ENCODE data around the gene SLC9A5. TPM values are rescaled to one million over a fixed set of nuclear protein-coding genes. Genes with fewer than 3 reads are reported as not detected.

Gene SLC9A5
- total and polyA plus RNA-seq, 4 donors: 1.1 to 2.9 (median 1.6) TPM

- Histone ChIP-seq H3K27me3 (ENCODE audit: control insufficient read depth in 1 of 2, insufficient read depth in 2 of 2, low read length in 1 of 2) (no peaks in the 10 kb centered on the region), H3K9me3 (ENCODE audit: control insufficient read depth, low read length) (no peaks in the 10 kb centered on the region), H3K4me1 (ENCODE audit: control insufficient read depth in 1 of 2, insufficient read depth in 2 of 2, low read length in 2 of 2) (no peaks in the 10 kb centered on the region), H3K36me3 (ENCODE audit: control insufficient read depth in 1 of 2, insufficient read depth in 2 of 2, low read length in 1 of 2) (no peaks in the 10 kb centered on the region), H3K27ac (ENCODE audit: low read depth in 1 of 2, low read length in 2 of 2) (no peak overlapping the region), H3K4me3 (ENCODE audit: low read length in 2 of 2) (no peak overlapping the region)
- WGBS, 2 donors: 89 to 93% methylated on average over 4 of the region's 4 CpGs
- DNase-seq (peak in 1 of 2 donors; percentile 33), ATAC-seq (ENCODE audit: low FRiP score) (no peak)
- intact Hi-C loops (cut with DNase I): no loop called here
These were observed 45.5 kb downstream of the SLC9A5 start for GRCh38 chr16:67294171-67294757.

DNA sequence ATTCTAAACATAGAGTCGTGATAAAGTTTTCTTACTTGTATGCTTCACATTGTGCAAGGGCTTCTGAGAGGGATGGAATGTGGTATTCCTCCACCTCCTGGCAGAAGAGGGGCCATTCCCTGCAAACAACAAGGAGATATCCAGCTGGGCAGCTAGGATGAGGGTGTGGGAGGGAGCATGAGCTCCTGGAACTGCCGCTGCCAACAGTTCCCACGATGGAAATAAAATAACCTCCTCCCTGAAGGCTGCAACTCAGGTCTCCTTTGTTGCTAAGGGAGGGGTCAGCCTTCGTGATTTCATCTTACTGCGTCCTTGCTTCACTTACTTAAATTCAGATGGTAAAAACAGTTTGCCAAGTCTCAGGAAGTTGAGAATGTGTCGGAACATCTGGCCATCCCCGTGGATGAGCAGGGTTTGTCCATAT is 46.2 kb downstream of the SLC9A5 start:
- ATAC-seq (ENCODE audit: low FRiP score) (no peak), DNase-seq (peak; percentile 16 to 36)
- WGBS, 2 donors: 68% methylated on average over 7 of the region's 7 CpGs
- H3K9me3 ChIP-seq (ENCODE audit: control insufficient read depth, low read length): no peaks in the 10 kb centered on the region
- no peak overlapping the region for H3K4me3 ChIP-seq (ENCODE audit: low read length in 2 of 2)
- H3K36me3 ChIP-seq (ENCODE audit: control insufficient read depth in 1 of 2, insufficient read depth in 2 of 2, low read length in 1 of 2): no peaks in the 10 kb centered on the region
- intact Hi-C loops (cut with DNase I): no loop called here
- no peaks in the 10 kb centered on the region for H3K27me3 ChIP-seq (ENCODE audit: control insufficient read depth in 1 of 2, insufficient read depth in 2 of 2, low read length in 1 of 2)
- no peak overlapping the region for H3K27ac ChIP-seq (ENCODE audit: low read depth in 1 of 2, low read length in 2 of 2)
- H3K4me1 ChIP-seq (ENCODE audit: control insufficient read depth in 1 of 2, insufficient read depth in 2 of 2, low read length in 2 of 2): no peaks in the 10 kb centered on the region

DNA sequence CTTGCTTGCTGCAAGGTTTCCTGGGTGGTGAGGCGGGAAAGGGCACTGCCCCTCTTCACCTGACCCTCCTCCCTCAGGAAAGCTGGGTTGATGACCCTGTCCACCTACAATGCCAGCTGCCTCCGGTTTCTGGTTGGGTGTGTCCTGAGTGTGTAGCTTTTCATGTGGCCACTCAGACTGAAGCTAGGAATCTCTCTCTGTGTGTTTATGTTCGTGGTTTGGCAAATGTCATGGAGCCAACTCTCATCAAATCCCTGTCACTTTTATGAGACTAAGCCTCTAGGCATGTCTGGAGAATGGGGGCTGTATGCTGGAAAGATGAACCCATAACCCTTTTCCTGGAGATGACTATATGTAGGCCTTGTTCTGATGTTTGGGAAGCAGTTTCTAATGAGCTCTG is 47.6 kb downstream of the SLC9A5 start:
- peak in 1 of 2 donors; percentile 6 for DNase-seq
- H3K27ac ChIP-seq (ENCODE audit: low read depth in 1 of 2, low read length in 2 of 2): no peak overlapping the region
- intact Hi-C loops (cut with DNase I): no loop called here
- H3K27me3 ChIP-seq (ENCODE audit: control insufficient read depth in 1 of 2, insufficient read depth in 2 of 2, low read length in 1 of 2): no peaks in the 10 kb centered on the region
- no peaks in the 10 kb centered on the region for H3K4me1 ChIP-seq (ENCODE audit: control insufficient read depth in 1 of 2, insufficient read depth in 2 of 2, low read length in 2 of 2)
- H3K4me3 ChIP-seq (ENCODE audit: low read length in 2 of 2): no peak overlapping the region
- no peak for ATAC-seq (ENCODE audit: low FRiP score)
- H3K36me3 ChIP-seq (ENCODE audit: control insufficient read depth in 1 of 2, insufficient read depth in 2 of 2, low read length in 1 of 2): no peaks in the 10 kb centered on the region
- 59 to 66% methylated on average over 3 of the region's 3 CpGs for WGBS, 2 donors
- H3K9me3 ChIP-seq (ENCODE audit: control insufficient read depth, low read length): no peaks in the 10 kb centered on the region

DNA sequence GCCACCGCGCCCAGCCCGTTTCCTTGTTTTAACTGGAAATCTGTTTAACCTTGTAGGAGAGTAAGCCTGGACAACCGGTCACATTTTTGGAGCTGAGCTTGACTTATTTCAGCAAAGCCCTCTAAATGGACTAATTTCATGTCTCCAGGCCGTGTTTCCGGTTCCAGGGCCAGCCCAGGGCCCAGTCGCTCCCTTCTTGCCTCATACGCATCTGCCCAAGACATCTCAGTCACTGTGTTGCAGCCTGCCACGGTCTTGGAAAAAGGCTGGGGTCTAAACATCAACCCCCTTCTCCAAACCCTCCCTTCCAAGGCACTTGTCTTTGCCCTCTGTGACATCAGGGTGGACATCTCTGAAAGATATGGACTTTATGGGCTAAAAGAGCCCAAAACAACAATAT is 49.5 kb downstream of the SLC9A5 start:
- no peaks in the 10 kb centered on the region for H3K27me3 ChIP-seq (ENCODE audit: control insufficient read depth in 1 of 2, insufficient read depth in 2 of 2, low read length in 1 of 2)
- ATAC-seq (ENCODE audit: low FRiP score): no peak
- no peak for DNase-seq
- H3K36me3 ChIP-seq (ENCODE audit: control insufficient read depth in 1 of 2, insufficient read depth in 2 of 2, low read length in 1 of 2): no peaks in the 10 kb centered on the region
- H3K4me1 ChIP-seq (ENCODE audit: control insufficient read depth in 1 of 2, insufficient read depth in 2 of 2, low read length in 2 of 2): no peaks in the 10 kb centered on the region
- no peaks in the 10 kb centered on the region for H3K9me3 ChIP-seq (ENCODE audit: control insufficient read depth, low read length)
- WGBS, 2 donors: 93 to 96% methylated on average over 9 of the region's 9 CpGs
- H3K4me3 ChIP-seq (ENCODE audit: low read length in 2 of 2): no peak overlapping the region
- H3K27ac ChIP-seq (ENCODE audit: low read depth in 1 of 2, low read length in 2 of 2): no peak overlapping the region
- intact Hi-C loops (cut with DNase I): no loop called here

DNA sequence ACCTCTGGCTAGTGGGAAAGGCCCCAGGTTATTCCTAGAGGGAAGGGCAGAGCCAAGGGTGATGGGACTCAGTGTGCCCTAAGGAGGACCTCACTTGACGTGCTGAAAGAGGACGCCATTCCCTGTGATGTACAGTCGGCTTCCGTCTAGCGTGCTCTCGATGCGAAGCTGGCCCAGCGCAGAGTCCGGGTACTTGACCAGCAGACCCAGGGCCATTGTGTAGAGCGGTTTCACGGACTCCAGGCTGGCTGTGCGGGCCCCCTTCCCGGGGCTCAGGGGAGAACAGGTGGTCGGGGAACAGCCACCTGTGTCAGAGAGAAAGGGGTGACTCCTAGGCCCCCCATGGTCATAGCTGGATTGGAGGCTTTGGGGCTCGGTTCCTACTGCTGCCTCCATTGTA is 50.5 kb downstream of the SLC9A5 start:
- no peaks in the 10 kb centered on the region for H3K27me3 ChIP-seq (ENCODE audit: control insufficient read depth in 1 of 2, insufficient read depth in 2 of 2, low read length in 1 of 2)

DNA sequence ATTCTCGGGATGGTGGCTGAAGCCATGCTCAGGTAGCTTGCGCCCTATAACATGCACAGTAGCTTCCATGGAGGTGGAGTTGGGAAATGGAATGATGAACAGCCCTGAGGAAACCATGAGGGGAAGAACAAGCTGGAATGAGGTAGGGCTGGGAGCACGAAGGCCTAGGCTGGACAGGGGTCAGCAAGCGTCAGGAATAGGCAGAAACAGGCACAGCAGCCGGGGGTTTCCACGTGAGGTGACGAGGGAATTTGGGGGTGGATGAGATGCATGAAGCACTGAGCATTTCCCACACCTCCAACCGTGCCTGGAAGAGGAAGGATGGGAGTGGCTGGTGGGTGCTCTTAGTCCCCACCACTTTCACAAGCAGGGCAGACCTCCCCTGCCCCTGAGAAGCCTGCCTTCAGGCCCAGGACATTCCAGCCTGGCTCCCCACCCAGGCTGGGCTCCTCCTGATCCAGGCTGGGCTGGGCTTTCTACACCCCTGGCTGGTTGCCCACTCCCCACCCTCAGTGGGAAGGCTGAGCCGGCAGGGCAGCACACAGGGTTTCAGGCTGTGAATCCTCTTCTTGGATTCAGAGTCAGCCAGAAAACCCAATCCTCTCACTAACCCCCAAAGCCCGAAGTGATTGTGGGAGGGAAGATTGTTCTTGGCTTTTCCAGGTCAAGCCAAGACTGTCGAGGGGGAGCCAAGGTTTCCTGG is 52.5 kb downstream of the SLC9A5 start:
- ATAC-seq (ENCODE audit: low FRiP score): peak; percentile 76
- H3K9me3 ChIP-seq (ENCODE audit: control insufficient read depth, low read length): no peaks in the 10 kb centered on the region
- H3K4me3 ChIP-seq (ENCODE audit: low read length in 2 of 2): no peak overlapping the region
- DNase-seq: peak; percentile 76 to 90
- H3K27me3 ChIP-seq (ENCODE audit: control insufficient read depth in 1 of 2, insufficient read depth in 2 of 2, low read length in 1 of 2): no peaks in the 10 kb centered on the region
- intact Hi-C loops (cut with DNase I): no loop called here
- 62% methylated on average over 11 of the region's 11 CpGs for WGBS, 2 donors
- H3K36me3 ChIP-seq (ENCODE audit: control insufficient read depth in 1 of 2, insufficient read depth in 2 of 2, low read length in 1 of 2): no peaks in the 10 kb centered on the region
- H3K4me1 ChIP-seq (ENCODE audit: control insufficient read depth in 1 of 2, insufficient read depth in 2 of 2, low read length in 2 of 2): no peaks in the 10 kb centered on the region
- no peak overlapping the region for H3K27ac ChIP-seq (ENCODE audit: low read depth in 1 of 2, low read length in 2 of 2)

More for the DNA sequence above, 50.5 kb downstream of the SLC9A5 start:
- no peak for DNase-seq
- Histone ChIP-seq H3K36me3 (ENCODE audit: control insufficient read depth in 1 of 2, insufficient read depth in 2 of 2, low read length in 1 of 2) (no peaks in the 10 kb centered on the region), H3K27ac (ENCODE audit: low read depth in 1 of 2, low read length in 2 of 2) (no peak overlapping the region), H3K4me1 (ENCODE audit: control insufficient read depth in 1 of 2, insufficient read depth in 2 of 2, low read length in 2 of 2) (no peaks in the 10 kb centered on the region), H3K9me3 (ENCODE audit: control insufficient read depth, low read length) (no peaks in the 10 kb centered on the region), H3K4me3 (ENCODE audit: low read length in 2 of 2) (no peak overlapping the region)
- no peak for ATAC-seq (ENCODE audit: low FRiP score)
- 95 to 97% methylated on average over 15 of the region's 15 CpGs for WGBS, 2 donors
- intact Hi-C loops (cut with DNase I): no loop called here

DNA sequence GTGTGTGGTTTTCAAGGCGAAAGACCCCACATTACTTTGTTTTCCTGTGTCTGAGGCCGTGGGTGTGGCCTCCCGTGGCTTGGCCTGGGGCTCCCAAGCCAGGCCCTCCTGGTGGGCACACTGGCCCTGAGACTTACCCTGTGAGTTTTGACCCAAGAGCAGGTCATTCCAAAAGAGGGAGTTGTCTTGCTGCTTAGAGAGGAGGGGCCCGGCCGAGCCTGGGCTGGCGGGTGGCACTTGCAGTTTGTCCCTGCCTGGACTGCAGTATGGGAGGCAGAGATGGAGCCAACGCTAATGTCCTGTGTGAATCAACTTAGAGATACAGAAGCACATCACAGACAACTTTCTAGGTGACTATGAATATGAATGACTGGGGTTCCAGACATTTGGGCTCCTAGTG is 53.3 kb downstream of the SLC9A5 start:
- no peak for ATAC-seq (ENCODE audit: low FRiP score)
- WGBS, 2 donors: 53 to 64% methylated on average over 7 of the region's 7 CpGs

DNA sequence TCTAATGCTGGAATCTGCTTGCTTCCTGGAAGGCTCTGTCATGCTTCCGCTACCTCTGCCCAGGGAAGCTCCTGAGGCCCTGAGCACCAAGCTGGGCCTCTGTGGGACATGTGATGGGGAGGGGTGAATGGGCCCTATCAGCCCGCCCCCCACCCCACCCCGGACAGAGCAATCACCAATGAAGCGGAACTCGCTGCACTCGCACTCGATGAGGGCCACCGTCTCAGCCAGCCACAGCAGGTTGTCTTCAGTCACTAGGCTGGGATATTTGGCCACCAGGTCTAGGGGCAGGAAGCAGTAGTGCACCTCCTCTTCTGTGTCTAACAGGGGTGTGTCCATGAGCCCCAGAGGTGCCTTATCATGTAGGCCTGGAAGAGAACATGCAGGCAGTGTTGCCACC is 54.2 kb downstream of the SLC9A5 start:
- Histone ChIP-seq H3K4me1 (ENCODE audit: control insufficient read depth in 1 of 2, insufficient read depth in 2 of 2, low read length in 2 of 2) (no peaks in the 10 kb centered on the region), H3K27me3 (ENCODE audit: control insufficient read depth in 1 of 2, insufficient read depth in 2 of 2, low read length in 1 of 2) (no peaks in the 10 kb centered on the region), H3K9me3 (ENCODE audit: control insufficient read depth, low read length) (no peaks in the 10 kb centered on the region), H3K4me3 (ENCODE audit: low read length in 2 of 2) (no peak overlapping the region), H3K36me3 (ENCODE audit: control insufficient read depth in 1 of 2, insufficient read depth in 2 of 2, low read length in 1 of 2) (no peaks in the 10 kb centered on the region), H3K27ac (ENCODE audit: low read depth in 1 of 2, low read length in 2 of 2) (no peak overlapping the region)
- ATAC-seq (ENCODE audit: low FRiP score) (no peak), DNase-seq (no peak)
- intact Hi-C loops (cut with DNase I): no loop called here
- 87 to 88% methylated on average over 8 of the region's 8 CpGs for WGBS, 2 donors

More for the DNA sequence above, 53.3 kb downstream of the SLC9A5 start:
- Histone ChIP-seq H3K4me3 (ENCODE audit: low read length in 2 of 2) (no peak overlapping the region), H3K36me3 (ENCODE audit: control insufficient read depth in 1 of 2, insufficient read depth in 2 of 2, low read length in 1 of 2) (no peaks in the 10 kb centered on the region), H3K27ac (ENCODE audit: low read depth in 1 of 2, low read length in 2 of 2) (no peak overlapping the region), H3K9me3 (ENCODE audit: control insufficient read depth, low read length) (no peaks in the 10 kb centered on the region), H3K4me1 (ENCODE audit: control insufficient read depth in 1 of 2, insufficient read depth in 2 of 2, low read length in 2 of 2) (no peaks in the 10 kb centered on the region), H3K27me3 (ENCODE audit: control insufficient read depth in 1 of 2, insufficient read depth in 2 of 2, low read length in 1 of 2) (no peaks in the 10 kb centered on the region)
- peak in 1 of 2 donors; percentile 35 for DNase-seq
- intact Hi-C loops (cut with DNase I): no loop called here

- Histone ChIP-seq H3K9me3 (ENCODE audit: control insufficient read depth, low read length) (no peaks in the 10 kb centered on the region), H3K27ac (ENCODE audit: low read depth in 1 of 2, low read length in 2 of 2) (no peak overlapping the region), H3K27me3 (ENCODE audit: control insufficient read depth in 1 of 2, insufficient read depth in 2 of 2, low read length in 1 of 2) (no peaks in the 10 kb centered on the region), H3K4me1 (ENCODE audit: control insufficient read depth in 1 of 2, insufficient read depth in 2 of 2, low read length in 2 of 2) (no peaks in the 10 kb centered on the region), H3K4me3 (ENCODE audit: low read length in 2 of 2) (no peak overlapping the region), H3K36me3 (ENCODE audit: control insufficient read depth in 1 of 2, insufficient read depth in 2 of 2, low read length in 1 of 2) (no peaks in the 10 kb centered on the region)
- 67 to 69% methylated on average over 1 of the region's 1 CpG for WGBS, 2 donors
- ATAC-seq (ENCODE audit: low FRiP score): no peak
- DNase-seq: no peak
- intact Hi-C loops (cut with DNase I): no loop called here
These were observed 55.2 kb downstream of the SLC9A5 start for GRCh38 chr16:67304020-67304419.

Measured in aorta (tissue), 5 donors.